CD4-positive, alpha-beta T cell treated with Interferon gamma for 1 hour (primary cell): ENCODE measurements around the gene ASH1L.
"Not testable (repeated sequence)": the region's sequence is repeated elsewhere in the genome, so short reads cannot be mapped to it uniquely, and the experiment has no call there.

Experiments
- DNase-seq: peaks from one replicate; pipeline ENCODE4 v3.0.0-alpha.2; 2020

The ASH1L gene

GRCh38 chr1:155300553-155301329, 261.9 kb downstream of the ASH1L start:
- DNase-seq: no peak

- no peak for DNase-seq
Measured at GRCh38 chr1:155300024-155300423, 262.6 kb downstream of the ASH1L start.

GRCh38 chr1:155297384-155297783, 265.2 kb downstream of the ASH1L start:
- no peak for DNase-seq

- DNase-seq: no peak
Measured at GRCh38 chr1:155296661-155297060, 265.9 kb downstream of the ASH1L start.

GRCh38 chr1:155295942-155296267, 266.7 kb downstream of the ASH1L start:
- DNase-seq: no peak

GRCh38 chr1:155295183-155295941, 267.2 kb downstream of the ASH1L start:
- no peak for DNase-seq

GRCh38 chr1:155294520-155295182, 268.0 kb downstream of the ASH1L start:
- DNase-seq: no peak

- DNase-seq: no peak
Measured at GRCh38 chr1:155293086-155293749, 269.4 kb downstream of the ASH1L start.

- not testable (repeated sequence) for DNase-seq
Measured at GRCh38 chr1:155291006-155291405, 271.6 kb downstream of the ASH1L start.

GRCh38 chr1:155287987-155288543, 274.5 kb downstream of the ASH1L start:
- no peak for DNase-seq

GRCh38 chr1:155286544-155286943, 276.1 kb downstream of the ASH1L start:
- DNase-seq: no peak

GRCh38 chr1:155285631-155286044, 277.0 kb downstream of the ASH1L start:
- DNase-seq: no peak
